ENCODE results near the gene NUMA1.

The NUMA1 gene

DNA sequence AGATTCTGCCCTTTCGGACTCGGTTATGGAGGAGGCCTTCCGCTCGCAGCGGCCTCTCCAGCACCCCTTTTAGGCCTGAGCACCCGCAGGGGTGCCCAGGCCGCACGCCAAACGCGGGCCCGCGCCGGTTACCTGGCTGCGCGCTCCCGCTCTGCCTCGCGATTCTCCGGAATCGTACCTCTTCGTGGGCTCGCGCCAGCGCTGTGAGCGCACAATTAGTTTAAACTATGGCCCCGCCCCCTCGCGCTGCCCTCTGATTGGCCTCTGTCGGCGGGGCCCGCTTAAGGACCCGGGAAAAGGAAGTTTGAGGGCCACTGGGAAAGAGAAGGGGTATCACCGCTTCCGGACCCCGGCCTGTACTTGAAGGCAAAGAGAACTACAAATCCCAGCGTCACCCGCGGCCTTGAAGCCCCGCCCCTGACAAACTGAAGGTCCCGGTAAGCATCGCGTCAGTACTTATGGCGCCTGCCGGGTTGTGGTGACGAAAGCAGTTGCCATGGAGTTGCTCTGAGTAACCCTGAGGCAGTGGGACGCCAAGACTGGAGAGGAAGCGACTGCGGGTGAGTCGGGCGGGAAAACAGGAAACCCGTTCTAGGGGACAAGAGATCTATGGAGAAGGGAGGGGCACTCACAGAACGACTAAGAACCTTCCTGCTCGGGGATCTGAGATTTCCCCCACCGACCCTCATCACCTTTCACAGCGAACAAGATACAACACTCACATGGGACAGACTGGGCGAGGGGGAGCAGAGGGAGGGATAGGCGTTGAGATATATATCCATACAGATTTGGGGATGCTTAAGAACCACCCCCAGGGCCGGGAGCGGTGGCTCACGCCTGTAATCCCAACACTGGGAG, at the start of gene NUMA1, which contains the start of gene LRRC51:
TSS of gene NUMA1 (minus strand) at position 217 of the 858 bp plus-strand sequence. CDS start 44,599 bp downstream, outside the sequence.
TSS of gene LRRC51 (plus strand) at position 525 of the 858 bp plus-strand sequence. CDS start 8,234 bp downstream, outside the sequence.
- DNase-seq = peak; percentile 99

DNA sequence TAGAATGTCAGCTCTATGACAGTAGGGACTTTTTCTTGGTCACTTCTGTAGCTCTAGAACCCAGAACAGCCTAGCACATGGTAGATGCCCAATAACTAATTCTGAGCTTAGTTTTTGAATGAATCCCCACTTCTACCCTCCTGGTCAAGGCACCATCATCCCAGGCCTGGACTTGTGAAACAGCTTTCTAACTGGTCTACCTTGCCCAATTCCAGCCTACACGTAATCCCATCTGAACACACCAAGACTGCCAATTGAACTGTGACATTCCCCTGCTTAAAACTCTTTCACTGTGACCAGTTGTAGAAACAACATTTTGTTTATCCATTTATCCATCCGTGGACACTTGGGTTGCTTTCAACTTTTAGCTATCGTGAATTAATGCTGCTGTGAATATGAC, 49.0 kb upstream of the NUMA1 start:
- no peak for DNase-seq

DNA sequence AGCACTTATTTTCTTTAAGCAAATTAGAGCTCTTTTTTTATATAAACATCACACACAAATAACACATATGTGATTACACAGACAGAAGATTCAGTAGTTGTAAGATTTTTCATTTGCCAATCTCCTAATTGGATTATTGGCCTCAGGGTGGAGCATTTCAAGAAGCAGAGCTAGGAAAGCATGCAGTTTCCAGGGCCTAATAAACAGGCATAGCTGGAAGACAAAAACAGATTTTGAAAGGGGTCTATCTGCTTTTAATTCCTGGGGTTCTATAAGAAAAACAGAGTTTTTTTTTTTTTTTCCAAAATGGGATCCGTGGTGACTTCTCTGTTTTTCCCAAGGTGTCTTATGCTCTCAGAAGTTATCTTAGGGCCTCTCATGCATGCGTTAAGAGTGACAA, 47.6 kb upstream of the NUMA1 start:
- no peak for DNase-seq

DNA sequence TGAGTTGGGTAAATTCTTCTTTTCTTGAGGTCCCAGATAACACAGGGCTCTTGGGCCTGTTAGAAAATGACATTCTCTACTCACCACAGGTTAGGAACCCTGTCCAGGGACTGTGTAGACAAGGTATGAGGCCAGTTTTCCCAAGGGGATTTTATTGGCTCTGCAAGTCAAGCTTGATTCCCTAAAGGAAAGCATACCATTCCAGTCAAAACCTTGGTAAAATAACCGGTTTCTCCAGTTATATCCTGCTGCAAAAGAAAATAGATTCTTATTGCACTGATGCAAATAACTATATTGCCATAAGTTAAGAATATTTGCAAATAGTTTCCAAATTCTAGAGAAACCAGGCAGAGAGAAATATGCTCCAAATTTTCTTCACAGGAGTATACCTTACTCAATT, 45.6 kb upstream of the NUMA1 start:
- no peak for DNase-seq

- no peak for DNase-seq
These were observed 43.7 kb upstream of the NUMA1 start for GRCh38 chr11:72124046-72124445.

DNA sequence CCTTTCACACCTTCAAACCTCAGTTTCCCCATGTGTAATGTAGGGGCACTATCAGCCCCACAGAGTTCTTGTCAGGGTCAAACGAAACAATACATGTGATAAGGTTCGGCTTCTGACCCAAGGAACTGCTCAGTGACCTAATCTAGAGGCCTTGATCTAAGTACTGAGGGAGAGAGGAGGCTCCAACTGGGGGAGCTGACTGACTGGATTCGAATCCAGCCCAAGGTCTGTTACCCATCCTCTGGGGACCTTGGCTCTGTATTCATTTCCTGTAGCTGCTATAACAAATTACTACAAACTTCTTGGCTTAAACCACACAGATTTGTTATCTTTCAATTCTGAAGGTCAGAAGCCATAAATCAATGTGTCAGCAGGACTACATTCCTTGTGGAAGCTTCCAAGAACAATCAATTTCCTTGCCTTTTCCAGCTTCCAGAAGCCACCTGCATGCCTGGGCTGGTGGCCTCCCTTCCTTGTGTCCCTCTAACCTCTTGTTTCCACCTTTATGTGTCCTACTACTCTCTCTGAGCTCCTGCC, 42.8 kb upstream of the NUMA1 start:
- no peak for DNase-seq

DNA sequence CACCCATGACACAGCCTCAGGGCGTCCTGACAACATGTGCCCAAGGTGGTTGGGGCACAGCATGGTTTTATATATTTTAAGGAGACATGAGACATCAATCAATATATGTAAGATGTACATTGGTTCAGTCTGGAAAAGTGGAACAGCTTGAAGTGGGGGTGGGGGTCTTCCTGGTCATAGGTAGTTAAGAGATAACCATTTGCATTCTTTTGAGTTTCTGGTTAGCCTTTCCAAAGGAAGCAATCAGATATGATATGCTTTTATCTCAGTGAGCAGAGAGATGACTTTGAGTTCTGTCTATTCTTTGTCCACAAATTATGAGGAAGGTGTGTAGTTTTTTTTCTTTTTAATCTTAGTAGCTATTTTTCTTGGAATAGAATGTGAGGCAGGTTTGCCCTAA, 42.3 kb upstream of the NUMA1 start:
- DNase-seq = no peak

- no peak for DNase-seq
These were observed 40.6 kb upstream of the NUMA1 start for GRCh38 chr11:72120930-72121329.

- DNase-seq = no peak
These were observed 38.9 kb upstream of the NUMA1 start for GRCh38 chr11:72119198-72119597.

DNA sequence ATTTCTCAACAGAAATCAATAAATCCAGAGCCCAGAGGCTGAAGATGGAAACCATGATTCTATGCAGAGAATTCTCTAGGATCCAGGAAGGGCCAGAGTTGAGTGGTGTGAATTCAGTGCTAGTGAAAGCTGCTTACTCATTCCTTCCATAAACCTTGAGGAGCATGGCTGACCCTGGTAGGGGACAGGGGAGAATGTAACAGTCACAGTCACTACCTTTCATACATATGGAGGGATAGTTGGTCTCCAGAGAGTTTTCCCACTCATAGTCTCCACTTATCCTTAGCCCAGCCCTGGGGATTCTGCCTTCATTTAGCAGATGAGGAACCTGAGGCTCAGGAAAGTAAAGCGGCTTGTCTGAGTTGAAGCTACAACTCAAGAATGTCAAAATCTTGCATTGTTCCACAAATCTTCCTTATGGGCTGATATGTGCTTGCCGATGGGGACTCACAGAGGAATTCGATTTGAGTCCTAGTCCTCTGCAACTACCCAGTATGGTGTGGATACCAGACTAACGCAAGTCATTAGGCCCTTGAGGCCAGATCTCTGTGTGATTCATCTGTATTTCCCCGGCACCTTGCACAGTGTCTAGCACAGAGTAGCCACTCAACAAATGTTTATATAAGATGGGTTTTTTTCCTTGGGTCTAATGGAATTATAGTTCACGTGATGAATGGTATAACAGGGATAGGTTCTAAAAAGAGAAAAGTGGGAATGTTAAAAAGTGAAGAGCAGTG, 35.8 kb upstream of the NUMA1 start:
- no peak for DNase-seq

- no peak for DNase-seq
These were observed 34.2 kb upstream of the NUMA1 start for GRCh38 chr11:72114570-72114969.

- DNase-seq = no peak
These were observed 32.9 kb upstream of the NUMA1 start for GRCh38 chr11:72112978-72113808.

DNA sequence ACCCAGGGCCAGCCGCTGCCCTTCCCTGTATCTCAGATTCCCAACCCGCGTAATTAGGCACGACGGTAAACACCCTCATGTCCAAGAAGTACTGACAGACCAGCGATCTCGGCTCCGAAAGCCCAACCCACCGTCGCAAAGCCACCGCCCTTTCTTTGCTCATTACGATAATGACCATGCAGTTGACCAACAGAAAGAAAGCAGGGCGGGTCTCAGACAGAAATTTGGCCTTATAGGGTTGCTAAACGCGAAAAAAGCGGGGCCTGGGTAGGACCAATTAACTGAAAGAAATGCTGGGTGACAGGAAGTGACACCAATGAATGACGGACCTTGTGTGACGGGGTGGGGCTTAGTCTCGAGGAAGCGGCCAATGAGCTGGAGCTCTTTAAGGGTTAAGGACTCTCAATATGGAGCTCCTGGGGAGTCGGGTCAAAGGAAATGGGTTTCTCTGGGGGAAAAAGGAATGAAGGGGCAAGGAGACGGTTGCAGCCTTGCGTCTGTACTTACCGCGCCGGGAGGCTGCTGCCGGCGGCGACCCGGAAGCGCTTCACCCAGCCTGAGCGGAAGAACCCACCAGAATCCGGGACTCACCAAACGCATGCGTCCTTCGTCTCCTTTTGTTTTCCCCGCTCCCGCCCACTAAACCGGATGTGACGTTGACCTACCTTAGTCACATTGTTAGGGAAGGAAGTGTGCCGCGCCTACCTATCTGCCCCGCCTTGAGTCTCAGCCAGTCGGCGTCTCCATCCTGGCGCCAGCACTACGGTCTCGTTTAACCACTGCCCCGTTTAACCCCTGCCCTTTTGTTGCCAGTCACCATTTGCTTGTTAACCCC, 32.0 kb upstream of the NUMA1 start, which contains the start of gene ANAPC15:
TSS of gene ANAPC15 (minus strand) at position 553 of the 835 bp plus-strand sequence. CDS start 1,419 bp downstream, outside the sequence.
- peak; percentile 99 for DNase-seq

- no peak for DNase-seq
These were observed 31.2 kb upstream of the NUMA1 start for GRCh38 chr11:72111300-72112142.

GRCh38 chr11:72105888-72106287, 25.5 kb upstream of the NUMA1 start, which contains the start of gene TOMT:
TOMT (plus strand) TSS chr11:72105924; CDS start chr11:72105952, 28 bp downstream.
- DNase-seq = no peak

- DNase-seq = no peak
These were observed 23.4 kb upstream of the NUMA1 start for GRCh38 chr11:72103754-72104167.

DNA sequence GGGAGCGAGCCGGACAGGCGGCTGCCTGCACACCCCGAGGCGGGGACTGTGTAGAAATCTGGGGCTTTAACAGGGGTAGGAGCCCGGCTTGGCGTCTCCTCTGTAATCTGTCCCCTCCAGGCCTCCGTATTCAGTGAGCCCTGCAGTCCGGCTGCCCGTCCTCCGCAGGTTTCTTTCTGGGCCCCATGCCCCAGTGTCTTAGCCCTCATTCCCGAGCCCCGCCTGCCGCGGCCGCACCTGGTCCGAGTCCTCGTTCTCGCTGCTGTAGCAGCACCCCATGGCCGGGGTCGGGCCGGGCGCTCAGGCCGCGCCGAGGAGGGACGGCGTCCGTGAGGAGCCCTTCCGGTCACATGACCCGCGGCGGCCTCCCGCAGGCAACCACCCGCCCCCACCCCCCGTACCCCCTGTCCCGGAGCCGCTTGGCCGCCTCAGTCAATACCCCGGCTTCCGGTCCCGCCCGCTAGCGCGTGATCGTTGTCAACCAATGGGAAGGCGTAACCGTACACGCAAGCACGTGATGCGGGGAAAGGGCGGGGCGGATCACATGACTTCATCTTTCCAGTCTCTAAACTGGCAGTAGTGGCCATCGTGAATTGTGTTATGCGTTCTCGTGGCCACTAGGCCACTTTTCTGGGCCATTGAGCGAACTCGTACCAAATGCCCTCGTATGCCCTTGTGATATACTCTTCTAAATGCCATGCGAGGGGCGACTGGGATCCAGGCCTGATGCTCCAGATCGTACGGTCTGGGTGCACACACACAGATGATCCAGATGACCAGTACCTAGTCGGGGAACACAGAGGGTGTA, 22.8 kb upstream of the NUMA1 start, which contains the start of gene LAMTOR1:
TSS of gene LAMTOR1 (minus strand) at position 352 of the 808 bp plus-strand sequence. CDS start at position 279, 73 bp downstream.
- DNase-seq = peak; percentile 99

DNA sequence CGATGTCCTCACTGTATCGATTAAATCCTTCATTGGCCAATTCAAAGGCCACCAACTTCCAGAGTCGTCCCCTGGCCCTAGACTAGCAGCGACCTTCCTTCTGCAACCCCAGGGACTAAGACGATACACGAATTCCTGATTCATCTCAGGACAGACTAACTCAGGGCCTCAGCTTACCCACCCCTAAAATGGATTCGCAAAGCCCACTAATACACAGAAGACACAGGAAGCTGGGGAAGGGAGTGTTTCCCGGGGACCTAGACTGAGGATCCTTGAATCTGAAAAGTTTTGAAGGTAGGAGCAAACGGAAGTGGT, 22.2 kb upstream of the NUMA1 start:
- no peak for DNase-seq

DNA sequence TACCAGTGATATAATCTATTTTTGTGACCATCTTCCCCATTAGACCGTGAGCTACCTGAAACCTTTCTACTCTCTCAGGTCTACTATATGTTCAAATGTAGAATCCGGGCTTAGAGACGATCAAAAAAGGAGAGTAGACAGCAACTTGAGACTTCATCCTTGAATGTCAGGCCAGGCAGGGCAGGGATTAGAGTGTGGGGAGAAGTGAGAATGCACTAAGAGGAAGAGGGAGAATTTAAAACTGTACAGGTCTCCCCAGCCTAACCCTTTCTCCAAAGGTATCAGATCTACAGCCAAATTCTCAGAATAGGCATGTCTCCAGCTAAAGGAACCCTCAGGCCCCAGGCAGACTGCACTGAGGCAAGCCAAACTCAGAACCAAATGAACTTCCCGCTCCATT, 21.8 kb upstream of the NUMA1 start:
- DNase-seq = no peak

DNA sequence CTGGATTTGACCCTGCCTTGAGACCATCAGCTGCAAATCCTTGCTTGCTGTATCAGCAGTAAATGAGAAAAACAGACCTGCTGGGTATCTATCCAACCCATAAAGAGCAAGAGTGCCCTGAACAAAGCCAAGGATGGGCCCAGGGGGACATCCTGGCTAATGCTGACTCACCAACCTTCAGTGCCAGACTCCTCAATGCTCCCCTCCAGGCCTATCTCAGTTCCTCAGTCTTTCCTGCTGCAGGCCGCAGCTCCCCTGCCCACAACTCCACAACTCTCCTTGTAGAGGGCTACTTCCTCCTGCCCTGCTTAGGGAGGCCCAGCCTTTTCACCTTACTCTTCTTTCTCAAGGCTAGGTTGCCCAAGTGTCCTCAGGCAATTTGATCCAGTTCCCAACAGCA, 20.1 kb upstream of the NUMA1 start:
- no peak for DNase-seq
